HepG2 (cell line): ENCODE measurements around the gene CXADR. TPM values are rescaled to one million over a fixed set of nuclear protein-coding genes. Genes with fewer than 3 reads are reported as not detected.

Experiments
- CBFB ChIP-seq: sonication (generic); formaldehyde crosslinking; IDR thresholded peaks from 2 replicates; pipeline ENCODE4 v1.4.0; 2020; ENCODE audit warnings: missing genetic modification reagents
- FOXK1 ChIP-seq: sonication (generic); formaldehyde crosslinking; IDR thresholded peaks from 2 replicates; pipeline ENCODE4 v1.4.0; 2020; ENCODE audit warnings: low read depth, missing genetic modification reagents, borderline replicate concordance
- HBP1 ChIP-seq: IDR thresholded peaks from 2 replicates; pipeline ENCODE4 v1.6.1; 2016; ENCODE audit warnings: low read depth, control low read depth
- HNF4G ChIP-seq, 2 experiments: sonication (generic) in 1 of 2; formaldehyde crosslinking in 1 of 2; IDR thresholded peaks; 2 replicates each; pipeline versions ENCODE4 v1.4.0 to v1.6.1; 2011 to 2020; ENCODE audit warnings: borderline replicate concordance in 2 of 2, low read depth in 2 of 2, mild to moderate bottlenecking in 2 of 2, low read length in 1 of 2, missing genetic modification reagents in 1 of 2, moderate library complexity in 1 of 2
- HOXA3 ChIP-seq: sonication (generic); formaldehyde crosslinking; IDR thresholded peaks from 2 replicates; pipeline ENCODE4 v1.5.0; 2020; ENCODE audit warnings: missing genetic modification reagents
- KLF13 ChIP-seq: sonication (generic); formaldehyde crosslinking; IDR thresholded peaks from 2 replicates; pipeline ENCODE4 v1.4.0; 2020; ENCODE audit warnings: mild to moderate bottlenecking, missing genetic modification reagents
- MBD4 ChIP-seq: IDR thresholded peaks from 2 replicates; pipeline ENCODE4 v1.6.1; 2012; ENCODE audit warnings: low read length, inconsistent platforms, borderline replicate concordance
- MTA3 ChIP-seq: sonication (generic); formaldehyde crosslinking; IDR thresholded peaks from 2 replicates; pipeline ENCODE4 v1.4.0; 2020; ENCODE audit warnings: missing genetic modification reagents
- SALL2 ChIP-seq: sonication (generic); formaldehyde crosslinking; IDR thresholded peaks from 2 replicates; pipeline ENCODE4 v1.8.1; 2023; ENCODE audit warnings: mild to moderate bottlenecking, missing genetic modification reagents, inconsistent platforms
- SIN3B ChIP-seq: fragments of 150-350 bp; IDR thresholded peaks from 2 replicates; pipeline ENCODE4 v1.6.1; 2014; ENCODE audit warnings: low read length
- SPEN ChIP-seq: sonication (generic); formaldehyde crosslinking; IDR thresholded peaks from 2 replicates; pipeline ENCODE4 v1.5.1; 2020; ENCODE audit warnings: low read depth, mild to moderate bottlenecking, missing genetic modification reagents
- XBP1 ChIP-seq: sonication (generic); formaldehyde crosslinking; IDR thresholded peaks from 2 replicates; pipeline ENCODE4 v1.5.0; 2020; ENCODE audit warnings: missing genetic modification reagents
- ZMYM2 ChIP-seq: sonication (generic); formaldehyde crosslinking; IDR thresholded peaks from 2 replicates; pipeline ENCODE4 v1.8.0; 2022; ENCODE audit warnings: mild to moderate bottlenecking, missing genetic modification reagents
- ZNF17 ChIP-seq: sonication (generic); formaldehyde crosslinking; IDR thresholded peaks from 2 replicates; pipeline ENCODE4 v1.5.0; 2020; ENCODE audit warnings: mild to moderate bottlenecking, missing genetic modification reagents
- ZNF34 ChIP-seq: sonication (generic); formaldehyde crosslinking; IDR thresholded peaks from 2 replicates; pipeline ENCODE4 v1.4.0; 2020; ENCODE audit warnings: mild to moderate bottlenecking, missing genetic modification reagents, borderline replicate concordance
- ZNF350 ChIP-seq: sonication (generic); formaldehyde crosslinking; IDR thresholded peaks from 2 replicates; pipeline ENCODE4 v1.4.0; 2020; ENCODE audit warnings: mild to moderate bottlenecking, low read depth, missing genetic modification reagents, borderline replicate concordance
- ZNF564 ChIP-seq: sonication (generic); formaldehyde crosslinking; IDR thresholded peaks from 2 replicates; pipeline ENCODE4 v1.8.1; 2023; ENCODE audit warnings: mild to moderate bottlenecking, missing genetic modification reagents
- ZNF761 ChIP-seq: sonication (generic); formaldehyde crosslinking; conservative IDR thresholded peaks from 2 replicates; pipeline ENCODE4 v1.4.0; 2020; ENCODE audit warnings: mild to moderate bottlenecking, missing genetic modification reagents
- ZNF83 ChIP-seq: sonication (generic); formaldehyde crosslinking; IDR thresholded peaks from 2 replicates; pipeline ENCODE4 v1.4.0; 2020; ENCODE audit warnings: missing genetic modification reagents, mild to moderate bottlenecking, borderline replicate concordance
- ZNF891 ChIP-seq: sonication (generic); formaldehyde crosslinking; IDR thresholded peaks from 2 replicates; pipeline ENCODE4 v1.5.0; 2020; ENCODE audit warnings: mild to moderate bottlenecking, missing genetic modification reagents
- ZSCAN21 ChIP-seq: sonication (generic); formaldehyde crosslinking; IDR thresholded peaks from 2 replicates; pipeline ENCODE4 v1.8.0; 2022; ENCODE audit warnings: mild to moderate bottlenecking, missing genetic modification reagents, moderate library complexity, borderline replicate concordance
- polyA plus RNA-seq, 8 experiments: library from polyadenylated mRNA; depleted of rRNA in 3 of 8; stranded (reverse) in 7 of 8; unstranded in 1 of 8; fragments of >200 nt; fragmentation: Illumina TruSeq in 4 of 8; extraction: Trizol in 4 of 8; gene quantifications; 2 replicates each; pipeline versions ENCODE4 v1.2.1 to v1.2.3, GENCODE V29; 2011 to 2016; ENCODE audit warnings: low read depth in 4 of 8, missing spikeins in 1 of 8, mixed read lengths in 1 of 8; ENCODE audit not compliant: insufficient read depth in 1 of 8
- total RNA-seq, 5 experiments: library from RNA; depleted of rRNA; stranded (reverse); fragments of >200 nt; fragmentation: Illumina TruSeq; extraction: Trizol; gene quantifications; 2 replicates each; pipeline ENCODE4 v1.2.3, GENCODE V29; 2016; ENCODE audit warnings: low read depth in 1 of 5
- TF ChIP-seq, protein P1 (sequence below): sonication (generic); formaldehyde crosslinking; IDR thresholded peaks from 2 replicates; pipeline ENCODE4 v1.4.0; 2020; ENCODE audit warnings: mild to moderate bottlenecking, missing genetic modification reagents
- TF ChIP-seq, protein P2 (sequence below): sonication (generic); formaldehyde crosslinking; IDR thresholded peaks from 2 replicates; pipeline ENCODE4 v1.5.1; 2020; ENCODE audit warnings: mild to moderate bottlenecking, missing genetic modification reagents, moderate library complexity

CXADR gene
- total and polyA plus RNA-seq, 2 of the 13 experiments (the other 11 are each of a cell fraction or from before 2014, with no cell fraction given) = 86.8 to 110 TPM

- TF ChIP-seq KLF13 (CRISPR knock-in tag) (no peak), FOXK1 (CRISPR knock-in tag) (no peak), HOXA3 (CRISPR knock-in tag) (peak; percentile 85), ZNF564 (CRISPR knock-in tag) (peak; percentile 73; the same call in 1 of the 2 replicates), MBD4 (no peak), SPEN (CRISPR knock-in tag) (peak; percentile 68), ZNF761 (CRISPR knock-in tag) (no peak), SALL2 (CRISPR knock-in tag) (peak; percentile 88), ZNF83 (CRISPR knock-in tag) (no peak), ZNF350 (CRISPR knock-in tag) (no peak), SIN3B (no peak), MTA3 (no peak), ZNF891 (CRISPR knock-in tag) (no peak), ZMYM2 (CRISPR knock-in tag) (0 out of 2 replicates have a peak, but pooled peaks have one; percentile 7), HBP1 (CRISPR knock-in tag) (0 out of 2 replicates have a peak, but pooled peaks have one; percentile 41), ZSCAN21 (CRISPR knock-in tag) (no peak), HNF4G (IDR thresholded peaks at IDR 0.05; ENCODE audit: borderline replicate concordance, low read depth, low read length) (no peak), HNF4G (CRISPR knock-in tag; IDR thresholded peaks at IDR 0.05; ENCODE audit: borderline replicate concordance, low read depth) (peak; percentile 30; the same call in 1 of the 2 replicates), ZNF17 (CRISPR knock-in tag) (no peak), XBP1 (CRISPR knock-in tag) (no peak), ZNF34 (CRISPR knock-in tag) (0 out of 2 replicates have a peak, but pooled peaks have one; percentile 62), CBFB (CRISPR knock-in tag) (no peak)
- TF ChIP-seq, protein P1, sequence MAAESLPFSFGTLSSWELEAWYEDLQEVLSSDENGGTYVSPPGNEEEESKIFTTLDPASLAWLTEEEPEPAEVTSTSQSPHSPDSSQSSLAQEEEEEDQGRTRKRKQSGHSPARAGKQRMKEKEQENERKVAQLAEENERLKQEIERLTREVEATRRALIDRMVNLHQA = no peak
- TF ChIP-seq, protein P2, sequence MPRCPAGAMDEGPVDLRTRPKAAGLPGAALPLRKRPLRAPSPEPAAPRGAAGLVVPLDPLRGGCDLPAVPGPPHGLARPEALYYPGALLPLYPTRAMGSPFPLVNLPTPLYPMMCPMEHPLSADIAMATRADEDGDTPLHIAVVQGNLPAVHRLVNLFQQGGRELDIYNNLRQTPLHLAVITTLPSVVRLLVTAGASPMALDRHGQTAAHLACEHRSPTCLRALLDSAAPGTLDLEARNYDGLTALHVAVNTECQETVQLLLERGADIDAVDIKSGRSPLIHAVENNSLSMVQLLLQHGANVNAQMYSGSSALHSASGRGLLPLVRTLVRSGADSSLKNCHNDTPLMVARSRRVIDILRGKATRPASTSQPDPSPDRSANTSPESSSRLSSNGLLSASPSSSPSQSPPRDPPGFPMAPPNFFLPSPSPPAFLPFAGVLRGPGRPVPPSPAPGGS (CRISPR knock-in tag) = no peak
Observed at GRCh38 chr21:17612565-17613241, 99.9 kb downstream of the CXADR start, which contains the start of gene BTG3 (continued).
